CD4-positive, CD25-positive, alpha-beta regulatory T cell (primary cell): ENCODE measurements around the gene MEI4. TPM values are rescaled to one million over a fixed set of nuclear protein-coding genes. Genes with fewer than 3 reads are reported as not detected.

Experiments
- ATAC-seq, 2 donors: fragments of 150-1000 bp; cut with Tn5 transposase; one replicate each; pipeline ENCODE4 v1.10.0; 2021; ENCODE audit warnings: low read depth in 2 of 2, moderate number of reproducible peaks in 2 of 2, moderate library complexity in 1 of 2
- DNase-seq, 3 donors: peaks; one replicate each; pipeline versions ENCODE4 v3.0.0 to v3.0.0-alpha.2; 2012 to 2022; ENCODE audit warnings: mixed read lengths in 1 of 3
- H3K27ac ChIP-seq: one replicate; pipeline ENCODE4 v1.7.0; 2013; ENCODE audit warnings: mild to moderate bottlenecking, low read length; ENCODE audit not compliant: insufficient read depth, poor library complexity, severe bottlenecking
- H3K27me3 ChIP-seq: one replicate; pipeline ENCODE4 v1.7.0; 2013; ENCODE audit warnings: low read length; ENCODE audit not compliant: control insufficient read depth, insufficient read depth
- H3K36me3 ChIP-seq: one replicate; pipeline ENCODE4 v1.7.0; 2013; ENCODE audit warnings: mild to moderate bottlenecking, low read length, moderate library complexity; ENCODE audit not compliant: control insufficient read depth, insufficient read depth
- H3K4me1 ChIP-seq: 2 replicates; pipeline ENCODE4 v1.7.0; 2013; ENCODE audit warnings: mild to moderate bottlenecking, low read length; ENCODE audit not compliant: insufficient read depth, control insufficient read depth, poor library complexity, severe bottlenecking
- H3K4me3 ChIP-seq: one replicate; pipeline ENCODE4 v1.7.0; 2013; ENCODE audit warnings: low read depth, mild to moderate bottlenecking, low read length, moderate library complexity
- H3K9me3 ChIP-seq, 2 experiments: 1 replicate in 1 of 2; 2 replicates in 1 of 2; pipeline ENCODE4 v1.7.0; 2013; ENCODE audit warnings: low read length in 2 of 2, mild to moderate bottlenecking in 1 of 2, moderate library complexity in 1 of 2; ENCODE audit not compliant: control insufficient read depth in 2 of 2
- H3K27ac Mint-ChIP-seq, 3 donors: one replicate each; pipeline ENCODE4 v1.8.0; 2020 to 2022; ENCODE audit warnings: mild to moderate bottlenecking in 3 of 3, mixed read lengths in 3 of 3, moderate library complexity in 2 of 3
- H3K27me3 Mint-ChIP-seq: one replicate; pipeline ENCODE4 v1.8.0; 2022; ENCODE audit warnings: mild to moderate bottlenecking, mixed read lengths
- H3K36me3 Mint-ChIP-seq: one replicate; pipeline ENCODE4 v1.8.0; 2020; ENCODE audit warnings: mixed read lengths
- H3K4me1 Mint-ChIP-seq, 4 donors: one replicate each; pipeline ENCODE4 v1.8.0; 2020 to 2022; ENCODE audit warnings: mixed read lengths in 4 of 4, mild to moderate bottlenecking in 1 of 4
- H3K4me3 Mint-ChIP-seq, 4 donors: one replicate each; pipeline ENCODE4 v1.8.0; 2020 to 2022; ENCODE audit warnings: mild to moderate bottlenecking in 4 of 4, mixed read lengths in 4 of 4, moderate library complexity in 3 of 4
- H3K9me3 Mint-ChIP-seq, 7 donors: one replicate each; pipeline ENCODE4 v1.8.0; 2020 to 2022; ENCODE audit warnings: mixed read lengths in 7 of 7, mild to moderate bottlenecking in 3 of 7, moderate library complexity in 2 of 7
- polyA plus RNA-seq, 4 donors: library from polyadenylated mRNA; unstranded; fragments of 300-500 nt; fragmentation: Illumina TruSeq; gene quantifications; one replicate each; pipeline ENCODE4 v1.2.3, GENCODE V29; 2021
- total RNA-seq: library from RNA; stranded (reverse); gene quantifications from one replicate; pipeline ENCODE4 v1.2.3, GENCODE V29; 2022

MEI4 gene, protein sequence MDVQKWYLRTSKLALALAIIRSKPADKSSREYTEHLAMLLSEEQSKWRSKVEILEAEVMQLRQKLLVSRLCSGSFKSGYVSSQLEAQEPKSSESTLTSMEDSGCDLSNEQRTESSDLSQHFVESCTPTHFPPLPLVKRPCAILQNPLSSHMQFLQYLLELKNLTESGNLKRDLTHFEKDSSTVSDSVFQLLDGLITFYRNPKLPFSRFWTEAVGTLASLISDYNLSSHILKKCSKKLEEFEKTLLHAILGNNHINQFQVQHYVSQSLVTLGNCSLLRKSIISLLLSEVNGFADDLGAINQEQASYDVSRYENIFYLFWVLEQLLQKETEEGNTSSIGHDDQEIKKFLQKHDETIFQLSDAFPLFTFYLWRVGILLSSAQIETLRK
- total RNA-seq = not detected
- not detected for polyA plus RNA-seq

DNA sequence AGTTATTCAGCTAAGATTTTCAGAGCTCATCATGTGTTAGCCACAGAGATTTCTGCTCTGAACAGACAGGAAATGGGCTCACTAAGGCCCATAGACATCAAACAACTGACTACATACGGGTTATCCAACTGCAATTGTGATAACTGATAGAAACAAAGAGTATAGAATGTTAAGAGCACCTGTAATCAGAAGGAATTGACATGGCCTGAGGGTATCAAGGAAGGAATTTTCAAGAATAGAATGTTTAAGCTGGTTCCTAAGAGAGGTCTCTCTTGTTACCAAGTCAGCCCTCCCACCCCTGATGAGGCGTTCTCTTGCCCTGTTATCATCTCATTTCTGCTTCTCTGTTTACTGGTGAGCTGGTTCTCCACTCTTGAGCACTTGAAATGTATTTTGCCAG, at the start of gene MEI4:
TSS of gene MEI4 (plus strand) at position 301 of the 400 bp plus-strand sequence. CDS start 37,633 bp downstream, outside the sequence.
- Histone ChIP-seq H3K27ac (no peak within 1 kb of the TSS), H3K4me1 (no peaks in the 10 kb centered on the region), H3K4me3 (no peak within 1 kb of the TSS), H3K36me3 (no peaks in the 10 kb centered on the region), H3K27me3 (peaks cover 3% of the 10 kb centered on the region), H3K9me3 (no peaks in the 10 kb centered on the region)
- DNase-seq (no peak), ATAC-seq (no peak)
- no peak within 1 kb of the TSS for H3K4me3 Mint-ChIP-seq
- peaks cover 4 to 12% (median 7%) of the 10 kb centered on the region in 7 donors for H3K9me3 Mint-ChIP-seq
- H3K27ac Mint-ChIP-seq = no peak within 1 kb of the TSS
- no peaks in the 10 kb centered on the region for H3K36me3 Mint-ChIP-seq
- no peaks in the 10 kb centered on the region for H3K4me1 Mint-ChIP-seq
- H3K27me3 Mint-ChIP-seq = peaks cover 5% of the 10 kb centered on the region

DNA sequence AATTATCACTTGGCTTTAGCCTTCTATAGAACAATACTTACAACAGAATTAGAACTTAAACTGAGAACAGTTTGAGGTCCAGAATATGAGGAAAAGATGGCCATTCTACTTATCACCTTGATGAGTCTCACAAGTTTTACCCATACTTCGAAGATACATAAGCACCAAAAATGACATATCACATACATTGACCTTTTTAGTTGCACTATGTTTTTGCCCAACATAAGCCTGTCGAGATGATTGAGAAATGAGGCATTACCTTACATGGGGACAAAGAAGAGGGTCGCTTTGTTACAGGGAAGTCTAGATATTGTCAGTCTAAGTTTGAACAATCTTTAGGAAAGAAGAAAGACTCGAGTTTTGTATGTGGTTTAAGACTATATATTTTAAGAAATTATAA, 48.4 kb upstream of the MEI4 start:
- H3K27ac Mint-ChIP-seq = peak overlapping the region in 1 of 3 donors; percentile 48
- no peak overlapping the region for H3K4me3 Mint-ChIP-seq
- no peaks in the 10 kb centered on the region for H3K27me3 Mint-ChIP-seq
- no peaks in the 10 kb centered on the region for H3K36me3 Mint-ChIP-seq
- Histone ChIP-seq H3K9me3 (no peaks in the 10 kb centered on the region), H3K4me3 (no peak overlapping the region), H3K27me3 (no peaks in the 10 kb centered on the region), H3K27ac (no peak overlapping the region), H3K4me1 (no peaks in the 10 kb centered on the region), H3K36me3 (no peaks in the 10 kb centered on the region)
- H3K4me1 Mint-ChIP-seq = no peaks in the 10 kb centered on the region
- DNase-seq (no peak), ATAC-seq (no peak)
- peaks cover 2 to 21% (median 6%) of the 10 kb centered on the region in 7 donors for H3K9me3 Mint-ChIP-seq

DNA sequence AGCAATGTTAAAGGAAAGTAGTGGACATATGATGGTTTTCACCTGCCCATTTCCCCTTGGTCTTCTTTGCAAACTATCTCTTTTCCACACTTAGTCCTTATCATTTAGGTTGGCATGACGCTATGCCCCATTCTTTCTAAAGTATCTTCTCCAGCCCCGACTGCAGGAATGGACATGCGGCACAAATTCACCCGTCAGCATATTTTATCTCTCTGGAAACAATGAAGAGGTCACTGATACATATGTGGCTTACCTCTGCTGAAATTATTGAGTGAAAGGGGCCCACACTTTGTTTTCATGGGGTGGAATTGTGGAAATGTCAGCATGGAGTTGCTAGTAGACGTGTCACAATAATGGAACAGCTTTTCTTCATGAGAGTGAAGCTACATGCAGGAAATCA, 45.8 kb upstream of the MEI4 start:
- H3K27me3 Mint-ChIP-seq = no peaks in the 10 kb centered on the region
- no peaks in the 10 kb centered on the region for H3K36me3 Mint-ChIP-seq
- Histone ChIP-seq H3K4me3 (no peak overlapping the region), H3K27ac (no peak overlapping the region), H3K36me3 (no peaks in the 10 kb centered on the region), H3K9me3 (no peaks in the 10 kb centered on the region), H3K4me1 (no peaks in the 10 kb centered on the region), H3K27me3 (no peaks in the 10 kb centered on the region)
- H3K4me3 Mint-ChIP-seq = no peak overlapping the region
- no peak for ATAC-seq
- DNase-seq = no peak
- H3K9me3 Mint-ChIP-seq = peaks cover 2 to 19% (median 7%) of the 10 kb centered on the region in 7 donors
- H3K4me1 Mint-ChIP-seq = no peaks in the 10 kb centered on the region
- H3K27ac Mint-ChIP-seq = no peak overlapping the region

DNA sequence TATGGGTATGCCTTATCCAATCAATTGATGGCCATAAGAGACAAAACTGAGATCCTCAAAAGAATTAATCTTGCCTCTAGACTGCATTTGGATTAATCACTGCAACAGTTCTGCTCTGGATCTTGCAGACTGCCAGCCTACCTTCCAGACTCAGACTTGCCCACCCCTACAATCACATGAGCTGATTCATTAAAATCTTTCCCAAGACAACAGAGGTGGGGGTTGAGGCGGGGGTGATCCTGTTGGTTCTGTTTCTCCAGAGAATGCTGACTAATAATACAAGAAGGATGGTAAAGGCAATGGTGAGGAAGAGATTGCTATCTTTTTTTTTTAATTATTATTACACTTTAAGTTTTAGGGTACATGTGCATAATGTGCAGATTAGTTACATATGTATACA, 43.7 kb upstream of the MEI4 start:
- ATAC-seq = no peak
- H3K4me1 Mint-ChIP-seq = no peaks in the 10 kb centered on the region

DNA sequence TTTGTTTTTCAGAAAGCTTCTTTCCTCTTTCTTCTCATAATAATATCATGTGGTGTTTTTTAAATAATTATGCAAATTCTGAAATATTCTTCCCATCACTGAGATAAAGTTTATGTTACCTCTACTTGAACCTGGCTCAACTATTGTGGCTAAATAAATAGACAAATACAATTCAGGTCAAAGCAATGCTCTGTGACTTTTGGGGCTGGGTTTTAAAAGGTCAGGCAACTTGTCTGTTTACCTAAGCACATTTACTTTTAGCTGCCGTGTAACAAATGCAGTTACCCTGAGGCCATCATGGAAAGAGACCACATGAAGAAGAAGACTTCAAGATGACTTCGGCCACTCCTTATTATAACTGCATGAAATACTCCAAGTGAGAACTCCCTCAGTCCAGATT, 33.7 kb upstream of the MEI4 start:
- H3K4me1 ChIP-seq = no peaks in the 10 kb centered on the region
- Mint-ChIP-seq H3K4me1 (no peaks in the 10 kb centered on the region), H3K9me3 (peaks cover 0 to 21% (median 4%) of the 10 kb centered on the region in 7 donors), H3K27ac (no peak overlapping the region), H3K4me3 (no peak overlapping the region), H3K36me3 (no peaks in the 10 kb centered on the region), H3K27me3 (no peaks in the 10 kb centered on the region)
- ATAC-seq (no peak), DNase-seq (no peak)
- H3K27ac ChIP-seq = no peak overlapping the region
- H3K27me3 ChIP-seq = no peaks in the 10 kb centered on the region
- no peak overlapping the region for H3K4me3 ChIP-seq
- no peaks in the 10 kb centered on the region for H3K36me3 ChIP-seq
- H3K9me3 ChIP-seq = no peaks in the 10 kb centered on the region

More for the DNA sequence above, 43.7 kb upstream of the MEI4 start:
- Histone ChIP-seq H3K4me1 (no peaks in the 10 kb centered on the region), H3K27me3 (no peaks in the 10 kb centered on the region), H3K27ac (no peak overlapping the region), H3K9me3 (no peaks in the 10 kb centered on the region), H3K4me3 (no peak overlapping the region), H3K36me3 (no peaks in the 10 kb centered on the region)
- peaks cover 1 to 16% (median 7%) of the 10 kb centered on the region in 7 donors for H3K9me3 Mint-ChIP-seq
- no peaks in the 10 kb centered on the region for H3K27me3 Mint-ChIP-seq
- no peaks in the 10 kb centered on the region for H3K36me3 Mint-ChIP-seq
- no peak overlapping the region for H3K4me3 Mint-ChIP-seq
- no peak overlapping the region for H3K27ac Mint-ChIP-seq
- no peak for DNase-seq

DNA sequence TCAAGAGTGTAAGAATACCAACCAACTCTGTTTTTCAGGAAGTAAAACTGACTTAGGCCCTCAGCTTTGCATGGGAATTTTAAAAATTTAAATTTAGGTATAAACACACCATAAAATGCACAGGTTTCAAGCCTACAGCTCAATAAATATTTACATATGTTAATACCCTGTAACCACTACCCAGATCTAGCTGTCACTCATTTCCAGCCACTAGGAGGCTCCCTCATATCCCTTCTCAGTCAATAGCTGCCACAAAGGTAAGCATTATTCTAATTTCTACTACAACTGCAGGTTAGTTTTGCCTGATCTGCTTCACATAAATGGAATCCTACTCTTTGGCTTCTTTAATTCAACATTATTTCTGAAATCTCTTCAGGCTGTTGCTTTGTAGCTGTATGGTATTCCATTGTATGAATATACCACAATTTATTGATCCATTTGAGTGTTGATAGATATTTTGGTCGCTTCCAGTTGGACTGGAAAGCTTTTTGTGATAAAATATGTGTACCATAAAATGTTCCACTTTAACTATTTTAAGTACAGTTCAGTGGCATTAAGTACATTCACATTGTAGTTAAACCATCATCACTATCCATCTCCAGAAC, 32.5 kb upstream of the MEI4 start:
- Histone ChIP-seq H3K36me3 (no peaks in the 10 kb centered on the region), H3K4me3 (no peak overlapping the region), H3K27ac (no peak overlapping the region), H3K9me3 (no peaks in the 10 kb centered on the region), H3K4me1 (no peaks in the 10 kb centered on the region), H3K27me3 (no peaks in the 10 kb centered on the region)
- H3K27me3 Mint-ChIP-seq = no peaks in the 10 kb centered on the region
- DNase-seq = no peak
- ATAC-seq = no peak
- no peaks in the 10 kb centered on the region for H3K4me1 Mint-ChIP-seq
- H3K27ac Mint-ChIP-seq = no peak overlapping the region
- H3K9me3 Mint-ChIP-seq = peaks cover 0 to 22% (median 5%) of the 10 kb centered on the region in 7 donors
- no peak overlapping the region for H3K4me3 Mint-ChIP-seq
- no peaks in the 10 kb centered on the region for H3K36me3 Mint-ChIP-seq

DNA sequence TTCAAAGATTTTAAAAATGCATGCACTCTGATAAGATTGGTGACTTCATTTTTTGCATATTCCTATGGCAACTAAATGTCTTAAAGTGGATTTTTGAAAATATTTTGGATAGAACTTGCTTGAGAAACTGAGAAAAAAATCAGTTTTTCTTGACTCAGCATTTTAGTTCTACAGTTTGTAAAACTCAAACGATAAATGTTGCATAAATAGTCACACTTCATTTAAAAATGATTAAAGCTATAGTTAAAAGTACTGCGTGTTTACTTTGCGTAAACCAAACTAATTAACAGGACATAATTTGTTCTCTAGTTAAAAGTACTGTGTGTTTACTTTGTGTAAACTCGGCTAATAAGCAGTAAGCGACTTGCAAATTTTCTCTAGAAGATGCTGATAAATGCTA, 28.3 kb upstream of the MEI4 start:
- no peak overlapping the region for H3K4me3 ChIP-seq
- Mint-ChIP-seq H3K4me1 (no peaks in the 10 kb centered on the region), H3K4me3 (no peak overlapping the region), H3K9me3 (peaks cover 0 to 19% (median 7%) of the 10 kb centered on the region in 7 donors), H3K36me3 (no peaks in the 10 kb centered on the region), H3K27ac (no peak overlapping the region), H3K27me3 (no peaks in the 10 kb centered on the region)
- no peaks in the 10 kb centered on the region for H3K4me1 ChIP-seq
- ATAC-seq (no peak), DNase-seq (no peak)
- no peaks in the 10 kb centered on the region for H3K36me3 ChIP-seq
- H3K9me3 ChIP-seq = no peaks in the 10 kb centered on the region
- no peak overlapping the region for H3K27ac ChIP-seq
- H3K27me3 ChIP-seq = no peaks in the 10 kb centered on the region

DNA sequence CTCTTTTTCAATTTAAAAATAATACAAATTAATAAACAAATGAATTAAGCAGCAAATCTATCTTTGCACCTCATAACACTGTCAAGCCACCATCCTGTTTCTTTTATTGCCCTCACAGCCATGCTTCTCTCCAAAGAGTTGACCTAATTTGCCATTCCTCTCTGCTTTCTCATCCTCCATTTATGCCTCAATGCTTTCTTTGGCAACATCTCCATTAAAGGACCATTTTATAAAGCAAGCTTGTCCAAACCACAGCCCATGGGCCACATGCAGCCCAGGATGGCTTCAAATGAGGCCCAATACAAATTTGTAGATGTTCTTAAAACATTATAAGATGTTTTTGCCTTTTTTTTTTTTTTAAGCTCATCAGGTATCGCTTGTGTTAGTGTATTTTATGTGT, 26.4 kb upstream of the MEI4 start:
- Mint-ChIP-seq H3K4me1 (no peaks in the 10 kb centered on the region), H3K36me3 (no peaks in the 10 kb centered on the region), H3K4me3 (no peak overlapping the region), H3K27ac (no peak overlapping the region), H3K27me3 (no peaks in the 10 kb centered on the region), H3K9me3 (peaks cover 0 to 17% (median 6%) of the 10 kb centered on the region in 7 donors)
- ATAC-seq (no peak), DNase-seq (no peak)
- Histone ChIP-seq H3K27ac (no peak overlapping the region), H3K4me3 (no peak overlapping the region), H3K36me3 (no peaks in the 10 kb centered on the region), H3K4me1 (no peaks in the 10 kb centered on the region), H3K27me3 (no peaks in the 10 kb centered on the region), H3K9me3 (no peaks in the 10 kb centered on the region)
